Neural progenitor cell (in vitro differentiated cells): ENCODE results near the gene SSR2. TPM values are rescaled to one million over a fixed set of nuclear protein-coding genes. Genes with fewer than 3 reads are reported as not detected.

Source experiments
- DNase-seq: peaks from one replicate; pipeline ENCODE4 v3.0.0-alpha.2; 2016; ENCODE audit warnings: low spot score
- H2AFZ ChIP-seq: fragments of 200-600 bp; sonication (generic); replicated peaks from 2 replicates; pipeline ENCODE4 v1.6.1; 2016; ENCODE audit warnings: antibody characterized with exemption
- H3F3A ChIP-seq: fragments of 200-600 bp; sonication (generic); 2 replicates; pipeline ENCODE4 v1.6.1; 2016; ENCODE audit warnings: antibody characterized with exemption, low read depth
- H3K27ac ChIP-seq: fragments of 200-600 bp; sonication (generic); 2 replicates; pipeline ENCODE4 v1.5.1; 2016; ENCODE audit warnings: mild to moderate bottlenecking
- H3K27me3 ChIP-seq: fragments of 200-600 bp; sonication (generic); 2 replicates; pipeline ENCODE4 v1.6.1; 2016; ENCODE audit warnings: mild to moderate bottlenecking, moderate library complexity
- H3K36me3 ChIP-seq: fragments of 200-600 bp; sonication (generic); 2 replicates; pipeline ENCODE4 v1.5.1; 2016
- H3K4me1 ChIP-seq: fragments of 200-600 bp; sonication (generic); 2 replicates; pipeline ENCODE4 v1.6.1; 2016; ENCODE audit warnings: mixed run types
- H3K4me2 ChIP-seq: fragments of 200-600 bp; sonication (generic); 2 replicates; pipeline ENCODE4 v1.6.1; 2016
- H3K4me3 ChIP-seq: fragments of 200-600 bp; sonication (generic); 2 replicates; pipeline ENCODE4 v1.5.1; 2016
- H3K79me2 ChIP-seq: fragments of 200-600 bp; sonication (generic); 2 replicates; pipeline ENCODE4 v1.6.1; 2016; ENCODE audit warnings: low read depth
- H3K9ac ChIP-seq: fragments of 200-600 bp; sonication (generic); 2 replicates; pipeline ENCODE4 v1.6.1; 2016
- H3K9me3 ChIP-seq: fragments of 200-600 bp; sonication (generic); 2 replicates; pipeline ENCODE4 v1.5.1; 2016; ENCODE audit warnings: low read depth
- H4K20me1 ChIP-seq: fragments of 200-600 bp; sonication (generic); 2 replicates; pipeline ENCODE4 v1.6.1; 2016; ENCODE audit warnings: low read depth
- H3K27ac Mint-ChIP-seq: 3 replicates; pipeline ENCODE4 v1.8.0; 2021; ENCODE audit warnings: mixed read lengths
- H3K27me3 Mint-ChIP-seq: 2 replicates; pipeline ENCODE4 v1.8.0; 2022; ENCODE audit warnings: low read depth, mild to moderate bottlenecking, inconsistent platforms, moderate library complexity, mixed read lengths; ENCODE audit not compliant: insufficient read depth
- H3K36me3 Mint-ChIP-seq: 3 replicates; pipeline ENCODE4 v1.8.0; 2021; ENCODE audit warnings: mixed read lengths
- H3K4me1 Mint-ChIP-seq: 3 replicates; pipeline ENCODE4 v1.8.0; 2021; ENCODE audit warnings: mixed read lengths
- H3K4me3 Mint-ChIP-seq: 3 replicates; pipeline ENCODE4 v1.8.0; 2021; ENCODE audit warnings: mild to moderate bottlenecking, moderate library complexity, mixed read lengths
- H3K9me3 Mint-ChIP-seq: 3 replicates; pipeline ENCODE4 v1.8.0; 2020; ENCODE audit warnings: mixed read lengths
- CTCF ChIP-seq: fragments of 200-600 bp; sonication (generic); IDR thresholded peaks from 2 replicates; pipeline ENCODE4 v1.5.1; 2017; ENCODE audit warnings: antibody characterized with exemption, mild to moderate bottlenecking
- EZH2 ChIP-seq: fragments of 200-600 bp; sonication (generic); IDR thresholded peaks from 2 replicates; pipeline ENCODE4 v1.6.1; 2017; ENCODE audit warnings: antibody characterized with exemption, mild to moderate bottlenecking, moderate library complexity
- EZH2phosphoT487 ChIP-seq: fragments of 200-600 bp; sonication (generic); IDR thresholded peaks from 2 replicates; pipeline ENCODE4 v1.6.1; 2017; ENCODE audit warnings: antibody characterized with exemption
- total RNA-seq: library from RNA; depleted of rRNA; stranded (reverse); fragments of >200 nt; gene quantifications from 2 replicates; pipeline ENCODE4 v1.2.3, GENCODE V29; 2015; ENCODE audit warnings: low replicate concordance

Gene SSR2
- total RNA-seq, 1 donor from 2014 or later: 293 TPM

- H3K79me2 ChIP-seq: peaks cover 6% of the 10 kb centered on the region
- peak; percentile 69 for DNase-seq
- no peak overlapping the region for H3K4me3 Mint-ChIP-seq
These were observed 36.4 kb downstream of the SSR2 start for GRCh38 chr1:155984341-155984740.

GRCh38 chr1:155983191-155984024 is 37.3 kb downstream of the SSR2 start:
- Histone ChIP-seq H3K79me2 (peaks cover 12% of the 10 kb centered on the region), H3K9ac (no peak overlapping the region), H3F3A (peaks cover 30% of the 10 kb centered on the region), H3K4me3 (no peak overlapping the region), H4K20me1 (no peaks in the 10 kb centered on the region), H3K27me3 (no peaks in the 10 kb centered on the region), H3K4me1 (peaks cover 33% of the 10 kb centered on the region), H3K9me3 (no peaks in the 10 kb centered on the region), H3K36me3 (no peaks in the 10 kb centered on the region), H3K27ac (no peak overlapping the region), H2AFZ (no peak overlapping the region), H3K4me2 (no peak overlapping the region)
- no peaks in the 10 kb centered on the region for H3K9me3 Mint-ChIP-seq
- no peaks in the 10 kb centered on the region for H3K36me3 Mint-ChIP-seq
- H3K27ac Mint-ChIP-seq: no peak overlapping the region
- TF ChIP-seq EZH2phosphoT487: no peak
- TF ChIP-seq EZH2: no peak
- TF ChIP-seq CTCF: no peak
- no peak overlapping the region for H3K4me3 Mint-ChIP-seq
- peaks cover 33% of the 10 kb centered on the region for H3K4me1 Mint-ChIP-seq
- no peaks in the 10 kb centered on the region for H3K27me3 Mint-ChIP-seq
- peak; percentile 45 for DNase-seq

More at GRCh38 chr1:155984341-155984740, 36.4 kb downstream of the SSR2 start:
- no peak overlapping the region for H3K27ac Mint-ChIP-seq
- Histone ChIP-seq H3K9ac (no peak overlapping the region), H4K20me1 (no peaks in the 10 kb centered on the region), H3K4me2 (peak overlapping the region; percentile 42), H3F3A (peaks cover 21% of the 10 kb centered on the region), H3K36me3 (no peaks in the 10 kb centered on the region), H3K4me3 (no peak overlapping the region), H3K4me1 (peaks cover 28% of the 10 kb centered on the region), H3K9me3 (no peaks in the 10 kb centered on the region), H3K27me3 (no peaks in the 10 kb centered on the region), H3K27ac (no peak overlapping the region), H2AFZ (peak overlapping the region; percentile 45)
- H3K9me3 Mint-ChIP-seq: no peaks in the 10 kb centered on the region
- no peaks in the 10 kb centered on the region for H3K27me3 Mint-ChIP-seq
- TF ChIP-seq EZH2phosphoT487 (no peak), CTCF (no peak), EZH2 (no peak)
- peaks cover 26% of the 10 kb centered on the region for H3K4me1 Mint-ChIP-seq
- H3K36me3 Mint-ChIP-seq: no peaks in the 10 kb centered on the region

- H4K20me1 ChIP-seq: peaks cover 2% of the 10 kb centered on the region
- H3K9ac ChIP-seq: no peak overlapping the region
- H3K27ac ChIP-seq: no peak overlapping the region
- Mint-ChIP-seq H3K4me3 (no peak overlapping the region), H3K4me1 (peaks cover 38% of the 10 kb centered on the region), H3K27me3 (peaks cover 3% of the 10 kb centered on the region), H3K27ac (no peak overlapping the region), H3K36me3 (no peaks in the 10 kb centered on the region), H3K9me3 (no peaks in the 10 kb centered on the region)
- H3F3A ChIP-seq: peaks cover 42% of the 10 kb centered on the region
- no peak for DNase-seq
- H3K4me3 ChIP-seq: no peak overlapping the region
- no peaks in the 10 kb centered on the region for H3K9me3 ChIP-seq
- TF ChIP-seq EZH2 (no peak), CTCF (no peak), EZH2phosphoT487 (no peak)
- no peak overlapping the region for H2AFZ ChIP-seq
- no peak overlapping the region for H3K4me2 ChIP-seq
- H3K79me2 ChIP-seq: peaks cover 25% of the 10 kb centered on the region
- no peaks in the 10 kb centered on the region for H3K36me3 ChIP-seq
- H3K4me1 ChIP-seq: peaks cover 33% of the 10 kb centered on the region
- no peaks in the 10 kb centered on the region for H3K27me3 ChIP-seq
These were observed 38.6 kb downstream of the SSR2 start for GRCh38 chr1:155982106-155982505.
